Loucy (cell line): ENCODE results near the gene FAM181A.

Experiments
- CTCF ChIP-seq: fragments of 200-600 bp; sonication (generic); conservative IDR thresholded peaks from 2 replicates; pipeline ENCODE4 v1.5.1; 2014; ENCODE audit warnings: mild to moderate bottlenecking, antibody characterized with exemption, low read length
- EZH2phosphoT487 ChIP-seq: fragments of 200-600 bp; IDR thresholded peaks from 2 replicates; pipeline ENCODE4 v1.6.1; 2018; ENCODE audit warnings: antibody characterized with exemption, mild to moderate bottlenecking, moderate library complexity, borderline replicate concordance

- no peak for TF ChIP-seq CTCF
- TF ChIP-seq EZH2phosphoT487 = no peak
Observed at GRCh38 chr14:93879362-93879983, 47.7 kb upstream of the FAM181A start.
